ENCODE data around the gene TRPM7. TPM values are rescaled to one million over a fixed set of nuclear protein-coding genes. Genes with fewer than 3 reads are reported as not detected.
"Not testable (repeated sequence)": the region's sequence is repeated elsewhere in the genome, so short reads cannot be mapped to it uniquely, and the experiment has no call there.

TRPM7 gene
- total RNA-seq, 1 donor from 2014 or later, result 32.2 TPM

DNA sequence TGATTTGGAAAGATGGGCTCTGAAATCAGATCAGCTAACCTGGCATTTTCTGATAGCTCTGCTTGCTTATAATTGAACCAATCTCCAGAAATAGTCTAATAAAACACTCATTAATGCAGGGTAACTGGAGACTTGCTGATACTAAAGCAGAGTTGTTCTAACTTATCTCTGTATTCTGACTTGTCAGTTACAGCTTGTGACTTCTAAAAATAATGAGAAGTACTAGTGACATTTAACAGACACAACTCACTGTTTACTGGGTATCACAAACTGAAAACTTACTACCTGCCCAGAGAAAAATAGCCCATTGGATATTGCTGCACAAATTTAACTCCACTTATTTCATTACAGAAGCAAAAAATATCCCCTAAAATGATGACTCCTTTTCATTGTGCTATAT, 24.0 kb upstream of the TRPM7 start:
- no peak for DNase-seq
- Histone ChIP-seq H3K4me1 (peaks cover 48% of the 10 kb centered on the region), H3K4me3 (no peak overlapping the region), H3K36me3 (peaks cover 19% of the 10 kb centered on the region), H3K27ac (replicated peaks) (peak overlapping the region; percentile 86), H3K9me3 (replicated peaks) (no peaks in the 10 kb centered on the region), H3K27me3 (ENCODE audit: low read depth) (no peaks in the 10 kb centered on the region)
- TF ChIP-seq, protein P1, sequence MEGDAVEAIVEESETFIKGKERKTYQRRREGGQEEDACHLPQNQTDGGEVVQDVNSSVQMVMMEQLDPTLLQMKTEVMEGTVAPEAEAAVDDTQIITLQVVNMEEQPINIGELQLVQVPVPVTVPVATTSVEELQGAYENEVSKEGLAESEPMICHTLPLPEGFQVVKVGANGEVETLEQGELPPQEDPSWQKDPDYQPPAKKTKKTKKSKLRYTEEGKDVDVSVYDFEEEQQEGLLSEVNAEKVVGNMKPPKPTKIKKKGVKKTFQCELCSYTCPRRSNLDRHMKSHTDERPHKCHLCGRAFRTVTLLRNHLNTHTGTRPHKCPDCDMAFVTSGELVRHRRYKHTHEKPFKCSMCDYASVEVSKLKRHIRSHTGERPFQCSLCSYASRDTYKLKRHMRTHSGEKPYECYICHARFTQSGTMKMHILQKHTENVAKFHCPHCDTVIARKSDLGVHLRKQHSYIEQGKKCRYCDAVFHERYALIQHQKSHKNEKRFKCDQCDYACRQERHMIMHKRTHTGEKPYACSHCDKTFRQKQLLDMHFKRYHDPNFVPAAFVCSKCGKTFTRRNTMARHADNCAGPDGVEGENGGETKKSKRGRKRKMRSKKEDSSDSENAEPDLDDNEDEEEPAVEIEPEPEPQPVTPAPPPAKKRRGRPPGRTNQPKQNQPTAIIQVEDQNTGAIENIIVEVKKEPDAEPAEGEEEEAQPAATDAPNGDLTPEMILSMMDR (IDR thresholded peaks at IDR 0.05; ENCODE audit: borderline replicate concordance), result no peak
- intact Hi-C loops (cut with micrococcal nuclease), result no loop called here

DNA sequence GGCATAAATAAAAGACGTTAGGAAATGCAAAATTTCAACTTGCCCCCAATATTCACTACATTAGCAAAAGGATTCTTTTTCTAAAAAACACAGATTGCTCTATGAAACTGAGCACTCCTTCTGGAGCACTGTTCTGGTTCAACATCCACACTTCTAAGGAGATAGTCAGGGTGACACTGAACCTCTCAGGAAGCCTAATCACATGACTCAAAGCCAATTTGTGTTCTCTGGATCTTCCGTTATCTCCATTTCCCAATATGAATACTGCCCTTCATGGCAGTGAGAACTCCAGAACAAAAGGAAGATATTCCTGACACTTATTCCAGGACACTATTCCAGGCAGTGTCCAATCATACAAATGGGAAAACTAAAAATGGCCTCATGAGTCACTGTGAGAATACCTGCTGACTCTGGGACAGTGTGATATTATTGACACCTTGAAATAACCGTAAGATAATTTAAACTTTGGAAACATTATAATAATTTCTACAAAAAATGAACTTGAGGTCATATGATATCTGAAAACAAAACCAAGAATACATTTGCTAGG, 21.4 kb upstream of the TRPM7 start:
- no peak overlapping the region for H3K4me3 ChIP-seq
- intact Hi-C loops (cut with micrococcal nuclease), result no loop called here
- H3K9me3 ChIP-seq (replicated peaks), result no peaks in the 10 kb centered on the region
- TF ChIP-seq, protein P1 (IDR thresholded peaks at IDR 0.05; ENCODE audit: borderline replicate concordance), result no peak
- DNase-seq, result no peak
- no peaks in the 10 kb centered on the region for H3K27me3 ChIP-seq (ENCODE audit: low read depth)
- H3K27ac ChIP-seq (replicated peaks), result peak overlapping the region; percentile 86
- peaks cover 44% of the 10 kb centered on the region for H3K4me1 ChIP-seq
- peaks cover 22% of the 10 kb centered on the region for H3K36me3 ChIP-seq

DNA sequence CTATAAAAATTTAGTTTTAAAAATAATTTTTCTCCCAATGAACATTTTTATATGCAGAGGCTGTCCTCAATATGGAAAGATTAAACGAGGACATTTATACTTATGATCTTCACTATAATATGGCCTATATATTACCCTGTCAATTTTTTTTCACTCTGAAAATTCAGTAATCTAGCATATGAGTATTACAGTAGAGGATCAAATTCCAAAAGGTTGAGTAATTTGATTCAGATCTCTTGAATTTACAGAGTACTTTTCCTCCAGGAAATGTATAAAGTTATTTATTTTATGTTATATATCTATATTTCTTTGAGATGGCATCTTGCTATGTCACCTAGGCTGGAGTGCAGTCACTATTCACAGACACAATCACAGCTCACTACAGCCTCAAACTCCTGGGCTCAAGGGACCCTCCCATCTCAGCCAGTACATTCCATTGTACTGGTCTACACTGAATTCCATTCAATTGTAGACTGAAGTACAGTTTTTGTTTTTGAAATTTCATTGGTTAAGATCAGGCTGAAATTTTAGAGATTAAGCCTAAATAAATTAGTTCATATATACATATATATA, 16.3 kb upstream of the TRPM7 start:
- no peaks in the 10 kb centered on the region for H3K9me3 ChIP-seq (replicated peaks)
- TF ChIP-seq, protein P1 (IDR thresholded peaks at IDR 0.05; ENCODE audit: borderline replicate concordance), result no peak
- H3K4me3 ChIP-seq, result no peak overlapping the region
- no peak overlapping the region for H3K27ac ChIP-seq (replicated peaks)
- no peaks in the 10 kb centered on the region for H3K4me1 ChIP-seq
- DNase-seq, result no peak
- peaks cover 22% of the 10 kb centered on the region for H3K36me3 ChIP-seq
- intact Hi-C loops (cut with micrococcal nuclease), result no loop called here
- H3K27me3 ChIP-seq (ENCODE audit: low read depth), result no peaks in the 10 kb centered on the region

DNA sequence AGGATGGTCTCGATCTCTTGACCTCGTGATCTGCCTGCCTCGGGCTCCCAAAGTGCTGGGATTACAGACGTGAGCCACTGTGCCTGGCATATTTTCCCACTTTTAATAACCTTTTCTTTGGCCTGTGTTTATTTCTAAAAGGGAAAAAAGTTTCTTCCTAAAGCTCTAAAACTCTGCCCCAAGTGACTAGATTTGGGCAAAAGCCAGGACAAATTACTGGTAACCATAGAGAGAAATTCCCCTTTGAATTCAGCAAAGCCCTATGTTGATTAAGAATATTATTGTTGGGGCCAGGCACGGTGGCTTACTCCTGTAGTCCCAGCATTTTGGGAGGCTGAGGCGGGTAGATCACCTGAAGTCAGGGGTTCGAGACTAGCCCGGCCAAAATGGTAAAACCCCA, 11.5 kb upstream of the TRPM7 start:
- no peak for DNase-seq
- Histone ChIP-seq H3K36me3 (no peaks in the 10 kb centered on the region), H3K4me1 (no peaks in the 10 kb centered on the region), H3K27me3 (ENCODE audit: low read depth) (no peaks in the 10 kb centered on the region), H3K27ac (replicated peaks) (no peak overlapping the region), H3K4me3 (no peak overlapping the region), H3K9me3 (replicated peaks) (peaks cover 8% of the 10 kb centered on the region)
- TF ChIP-seq, protein P1 (IDR thresholded peaks at IDR 0.05; ENCODE audit: borderline replicate concordance), result no peak
- intact Hi-C loops (cut with micrococcal nuclease), result no loop called here

DNA sequence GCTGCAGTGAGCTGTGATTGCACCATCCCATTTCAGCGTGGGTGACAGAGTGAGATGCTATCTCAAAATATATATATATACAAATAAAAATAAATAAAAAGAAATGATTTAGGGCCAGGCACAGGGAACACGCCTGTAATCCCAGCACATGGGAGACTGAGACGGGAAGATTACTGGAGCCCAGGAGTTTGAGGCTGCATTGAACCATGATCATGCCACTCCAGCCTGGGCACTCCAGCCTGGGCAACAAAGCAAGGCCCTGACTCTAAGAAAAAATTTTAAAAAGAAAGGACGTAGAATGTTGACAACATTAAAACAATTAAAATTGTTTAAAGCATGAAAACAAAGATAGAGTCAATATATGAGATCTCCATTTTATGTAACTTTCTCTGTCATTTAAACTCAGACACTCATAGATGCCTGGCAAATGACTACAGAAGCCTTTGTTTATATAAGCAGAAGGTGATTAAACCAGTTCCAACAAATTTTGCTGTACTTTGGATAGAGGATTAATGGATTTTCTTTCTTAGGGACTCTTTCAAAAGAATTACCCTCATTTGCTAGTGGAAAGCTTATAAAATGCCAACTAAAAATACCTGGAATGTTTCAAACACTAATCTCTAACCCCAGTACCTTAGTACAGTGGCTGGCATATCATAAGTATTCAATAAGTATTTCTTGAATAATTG, 10.7 kb upstream of the TRPM7 start:
- H3K4me1 ChIP-seq, result no peaks in the 10 kb centered on the region

DNA sequence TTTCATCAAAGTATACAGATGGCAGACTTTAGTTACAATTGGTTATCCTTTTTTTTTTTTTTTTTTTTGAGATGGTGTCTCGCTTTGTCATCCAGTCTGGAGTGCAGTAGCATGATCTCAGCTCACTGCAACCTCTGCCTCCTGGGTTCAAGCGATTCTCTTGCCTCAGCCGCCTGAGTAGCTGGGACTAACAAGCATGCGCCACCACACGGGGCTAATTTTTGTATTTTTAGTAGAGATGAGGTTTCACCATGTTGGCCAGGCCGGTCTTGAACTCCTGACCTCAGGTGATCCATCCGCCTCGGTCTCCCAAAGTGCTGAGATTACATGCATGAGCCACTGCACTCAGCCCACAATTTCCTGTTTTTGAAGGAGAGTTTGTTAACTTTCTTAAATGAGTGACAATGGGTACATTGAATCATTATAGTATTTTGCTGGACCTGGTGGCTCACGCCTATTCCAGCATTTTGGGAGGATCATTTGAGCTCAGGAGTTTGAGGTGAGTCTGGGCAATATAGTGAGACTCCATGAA, 8.1 kb upstream of the TRPM7 start:
- H3K4me1 ChIP-seq; DNase-seq; H3K4me3 ChIP-seq; H3K9me3 ChIP-seq (replicated peaks); intact Hi-C loops (cut with micrococcal nuclease); H3K27me3 ChIP-seq (ENCODE audit: low read depth); H3K36me3 ChIP-seq; H3K27ac ChIP-seq (replicated peaks): not testable (repeated sequence)

More for the DNA sequence above, 10.7 kb upstream of the TRPM7 start:
- Histone ChIP-seq H3K4me3 (no peak overlapping the region), H3K36me3 (no peaks in the 10 kb centered on the region), H3K27me3 (ENCODE audit: low read depth) (no peaks in the 10 kb centered on the region), H3K27ac (replicated peaks) (no peak overlapping the region), H3K9me3 (replicated peaks) (peaks cover 8% of the 10 kb centered on the region)
- DNase-seq, result no peak
- TF ChIP-seq, protein P1 (IDR thresholded peaks at IDR 0.05; ENCODE audit: borderline replicate concordance), result no peak
- intact Hi-C loops (cut with micrococcal nuclease), result no loop called here

Measured in left ventricle myocardium inferior (tissue), 1 donor.